ENCODE data around the gene ZNF764.

ZNF764 gene

GRCh38 chr16:30569746-30570635, 11.8 kb upstream of the ZNF764 start:
- no peak for DNase-seq (ENCODE audit: low read depth)
- H3K4me3 ChIP-seq (ENCODE audit: low read depth, low read length): no peak overlapping the region
- TF ChIP-seq, protein P1, sequence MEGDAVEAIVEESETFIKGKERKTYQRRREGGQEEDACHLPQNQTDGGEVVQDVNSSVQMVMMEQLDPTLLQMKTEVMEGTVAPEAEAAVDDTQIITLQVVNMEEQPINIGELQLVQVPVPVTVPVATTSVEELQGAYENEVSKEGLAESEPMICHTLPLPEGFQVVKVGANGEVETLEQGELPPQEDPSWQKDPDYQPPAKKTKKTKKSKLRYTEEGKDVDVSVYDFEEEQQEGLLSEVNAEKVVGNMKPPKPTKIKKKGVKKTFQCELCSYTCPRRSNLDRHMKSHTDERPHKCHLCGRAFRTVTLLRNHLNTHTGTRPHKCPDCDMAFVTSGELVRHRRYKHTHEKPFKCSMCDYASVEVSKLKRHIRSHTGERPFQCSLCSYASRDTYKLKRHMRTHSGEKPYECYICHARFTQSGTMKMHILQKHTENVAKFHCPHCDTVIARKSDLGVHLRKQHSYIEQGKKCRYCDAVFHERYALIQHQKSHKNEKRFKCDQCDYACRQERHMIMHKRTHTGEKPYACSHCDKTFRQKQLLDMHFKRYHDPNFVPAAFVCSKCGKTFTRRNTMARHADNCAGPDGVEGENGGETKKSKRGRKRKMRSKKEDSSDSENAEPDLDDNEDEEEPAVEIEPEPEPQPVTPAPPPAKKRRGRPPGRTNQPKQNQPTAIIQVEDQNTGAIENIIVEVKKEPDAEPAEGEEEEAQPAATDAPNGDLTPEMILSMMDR (IDR thresholded peaks at IDR 0.05; ENCODE audit: control insufficient read depth, extremely low read depth, insufficient read depth): no peak

DNA sequence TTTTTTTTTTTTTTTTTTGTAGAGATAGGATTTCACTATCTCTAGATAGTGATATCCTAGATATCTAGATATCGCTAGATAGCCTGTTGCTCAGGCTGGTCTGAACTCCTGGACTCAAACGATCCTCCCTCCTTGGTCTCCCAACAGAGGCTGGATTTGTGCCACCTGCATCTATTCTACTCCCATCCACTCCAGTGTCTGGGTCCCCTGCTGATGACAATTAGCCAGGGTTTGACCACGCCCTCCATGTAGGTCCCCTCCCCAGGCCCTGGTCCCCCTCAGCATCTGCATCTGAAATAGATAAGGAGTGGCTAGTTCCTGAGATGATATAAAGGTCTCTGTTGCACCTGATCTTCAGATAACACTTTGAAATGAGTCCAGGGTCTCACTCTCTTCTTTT, 11.1 kb upstream of the ZNF764 start:
- TF ChIP-seq, protein P1 (IDR thresholded peaks at IDR 0.05; ENCODE audit: control insufficient read depth, extremely low read depth, insufficient read depth): no peak
- no peak for DNase-seq (ENCODE audit: low read depth)
- no peak overlapping the region for H3K4me3 ChIP-seq (ENCODE audit: low read depth, low read length)

GRCh38 chr16:30567991-30568638, 9.9 kb upstream of the ZNF764 start:
- DNase-seq (ENCODE audit: low read depth): no peak
- H3K4me3 ChIP-seq (ENCODE audit: low read depth, low read length): no peak overlapping the region
- TF ChIP-seq, protein P1 (IDR thresholded peaks at IDR 0.05; ENCODE audit: control insufficient read depth, extremely low read depth, insufficient read depth): no peak

DNA sequence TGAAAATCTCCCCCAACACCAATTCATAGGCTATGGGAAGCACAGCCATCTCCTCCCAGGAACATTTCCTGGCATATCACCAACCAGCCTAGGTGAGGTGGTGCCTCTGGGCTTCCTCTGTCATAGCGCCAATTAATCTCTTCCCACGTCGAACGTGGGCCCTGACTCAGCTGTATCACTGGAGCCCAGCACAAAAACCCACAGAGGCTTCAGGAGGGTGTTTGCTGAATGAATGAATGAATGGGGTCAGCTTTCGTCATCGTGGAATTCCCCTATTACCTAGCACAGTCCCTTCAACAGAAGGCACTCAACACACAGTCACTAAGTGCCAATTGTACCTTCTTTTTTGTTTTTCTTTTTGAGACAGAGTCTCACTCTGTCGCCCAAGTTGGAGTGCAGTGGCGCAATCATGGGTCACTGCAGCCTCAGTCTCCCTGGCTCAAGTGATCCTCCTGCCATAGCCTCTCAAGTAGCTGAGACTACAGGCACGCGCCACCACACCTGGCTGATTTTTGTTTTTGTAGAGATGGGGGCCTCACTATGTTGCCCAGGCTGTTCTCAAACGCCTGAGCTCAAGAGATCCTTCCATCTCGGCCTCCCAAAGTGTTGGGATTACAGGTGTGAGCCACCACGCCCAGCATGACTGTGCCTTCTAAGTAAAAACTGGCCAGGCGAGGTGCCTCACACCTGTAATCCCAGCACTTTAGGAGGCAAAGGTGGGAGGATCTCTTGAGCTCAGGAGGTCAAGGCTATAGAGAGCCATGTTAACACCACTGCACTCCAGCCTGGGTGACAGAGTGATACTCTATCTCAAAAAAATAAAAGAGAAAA, 9.2 kb upstream of the ZNF764 start:
- no peak overlapping the region for H3K4me3 ChIP-seq (ENCODE audit: low read depth, low read length)
- TF ChIP-seq, protein P1 (IDR thresholded peaks at IDR 0.05; ENCODE audit: control insufficient read depth, extremely low read depth, insufficient read depth): no peak
- no peak for DNase-seq (ENCODE audit: low read depth)

DNA sequence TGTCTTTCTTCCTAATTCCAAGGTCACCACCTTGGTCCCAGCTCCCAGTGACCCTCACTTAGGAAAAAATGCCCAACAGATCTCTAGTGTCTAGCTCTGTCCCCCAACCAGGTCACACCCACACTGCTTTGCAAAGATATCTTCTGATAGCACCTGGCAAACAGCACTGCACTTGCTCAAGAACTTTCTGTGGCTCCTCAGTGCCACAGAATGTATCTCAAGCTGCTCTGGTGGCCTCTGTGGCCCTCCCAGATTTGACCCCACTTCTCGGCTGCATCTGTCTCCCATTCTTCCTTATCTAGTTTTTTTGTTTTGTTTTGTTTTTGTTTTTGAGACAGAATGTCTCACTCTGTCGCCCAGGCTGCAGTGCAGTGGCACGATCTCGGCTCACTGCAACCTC, 8.4 kb upstream of the ZNF764 start:
- no peak for DNase-seq (ENCODE audit: low read depth)
- TF ChIP-seq, protein P1 (IDR thresholded peaks at IDR 0.05; ENCODE audit: control insufficient read depth, extremely low read depth, insufficient read depth): no peak
- no peak overlapping the region for H3K4me3 ChIP-seq (ENCODE audit: low read depth, low read length)

DNA sequence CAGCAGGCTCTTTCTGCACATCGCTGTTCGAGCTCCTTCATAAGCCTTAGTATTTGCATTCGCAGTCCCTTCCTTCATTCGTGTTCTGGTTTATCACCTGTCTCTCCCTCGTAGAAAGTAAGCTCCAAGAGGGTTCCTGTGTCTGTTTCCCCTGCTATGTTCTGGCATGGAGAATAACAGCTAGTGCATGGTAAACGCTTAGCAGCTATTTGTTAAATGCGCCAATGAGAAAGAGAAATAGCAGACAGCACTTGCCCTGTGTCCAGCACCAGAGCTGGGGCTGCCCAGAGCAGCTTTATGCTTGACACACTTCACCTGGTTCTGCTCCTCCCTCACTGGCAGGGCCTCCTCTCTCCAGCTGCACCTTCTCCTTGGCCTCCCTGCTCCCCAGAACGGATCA, 7.8 kb upstream of the ZNF764 start:
- H3K4me3 ChIP-seq (ENCODE audit: low read depth, low read length): no peak overlapping the region
- TF ChIP-seq, protein P1 (IDR thresholded peaks at IDR 0.05; ENCODE audit: control insufficient read depth, extremely low read depth, insufficient read depth): no peak
- no peak for DNase-seq (ENCODE audit: low read depth)

Measured in LNCaP clone FGC (cell line).